NT2/D1 (cell line): ENCODE measurements around the gene HBG1.

Experiments used
- SUZ12 ChIP-seq: IDR thresholded peaks from 2 replicates; pipeline ENCODE4 v1.6.1; 2011; ENCODE audit not compliant: insufficient read length, insufficient read depth; ENCODE audit errors: extremely low read depth
- YY1 ChIP-seq: IDR thresholded peaks from 2 replicates; pipeline ENCODE4 v1.6.1; 2011; ENCODE audit not compliant: insufficient read length, insufficient read depth
- ZNF274 ChIP-seq: IDR thresholded peaks from 2 replicates; pipeline ENCODE4 v1.6.1; 2011; ENCODE audit warnings: mild to moderate bottlenecking, low read depth, low read length

DNA sequence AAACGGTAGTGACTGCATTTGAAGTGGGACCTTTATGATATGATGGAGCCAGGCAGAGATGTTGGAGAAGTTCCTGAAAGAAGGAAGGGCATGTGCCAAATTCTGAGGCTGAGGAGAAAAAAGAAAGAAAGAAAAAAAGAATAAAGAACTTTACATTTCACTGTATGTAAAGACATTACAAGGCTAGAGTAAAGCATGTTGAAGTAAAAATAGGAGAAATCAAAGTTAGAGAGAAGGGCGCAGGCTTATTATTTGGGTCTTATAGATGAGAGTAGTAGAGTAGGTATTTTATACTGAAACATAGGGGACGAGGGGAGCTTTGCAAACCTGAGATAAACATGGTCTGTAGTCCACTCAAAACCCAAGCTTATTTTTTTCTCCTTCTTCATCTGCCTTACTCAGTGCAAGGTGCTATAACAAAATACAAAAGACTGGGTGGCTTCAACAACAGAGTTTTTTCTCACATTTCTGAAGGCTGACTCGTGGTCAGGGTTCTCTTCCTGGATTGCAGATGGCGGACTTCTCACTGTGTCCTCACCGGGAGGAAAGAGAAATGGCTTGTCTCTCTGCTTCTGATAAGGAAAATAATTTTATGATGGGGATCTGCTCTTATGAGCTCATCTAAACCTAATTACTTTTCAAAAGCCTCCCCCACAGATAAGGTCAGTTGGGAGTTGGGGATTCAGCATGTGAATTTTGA, 2.7 kb downstream of the HBG1 start:
- TF ChIP-seq ZNF274 (no peak), SUZ12 (no peak), YY1 (no peak)
